GM18520 (cell line): ENCODE measurements around the gene SGK2.
A peak's percentile ranks its signal among the peaks of the same experiment; 100 is the strongest.

Experiments
- ATAC-seq: cut with Tn5 transposase; IDR thresholded peaks from one replicate; pipeline ENCODE4 v1.9.1; 2021; ENCODE audit not compliant: unreplicated experiment

SGK2 gene

DNA sequence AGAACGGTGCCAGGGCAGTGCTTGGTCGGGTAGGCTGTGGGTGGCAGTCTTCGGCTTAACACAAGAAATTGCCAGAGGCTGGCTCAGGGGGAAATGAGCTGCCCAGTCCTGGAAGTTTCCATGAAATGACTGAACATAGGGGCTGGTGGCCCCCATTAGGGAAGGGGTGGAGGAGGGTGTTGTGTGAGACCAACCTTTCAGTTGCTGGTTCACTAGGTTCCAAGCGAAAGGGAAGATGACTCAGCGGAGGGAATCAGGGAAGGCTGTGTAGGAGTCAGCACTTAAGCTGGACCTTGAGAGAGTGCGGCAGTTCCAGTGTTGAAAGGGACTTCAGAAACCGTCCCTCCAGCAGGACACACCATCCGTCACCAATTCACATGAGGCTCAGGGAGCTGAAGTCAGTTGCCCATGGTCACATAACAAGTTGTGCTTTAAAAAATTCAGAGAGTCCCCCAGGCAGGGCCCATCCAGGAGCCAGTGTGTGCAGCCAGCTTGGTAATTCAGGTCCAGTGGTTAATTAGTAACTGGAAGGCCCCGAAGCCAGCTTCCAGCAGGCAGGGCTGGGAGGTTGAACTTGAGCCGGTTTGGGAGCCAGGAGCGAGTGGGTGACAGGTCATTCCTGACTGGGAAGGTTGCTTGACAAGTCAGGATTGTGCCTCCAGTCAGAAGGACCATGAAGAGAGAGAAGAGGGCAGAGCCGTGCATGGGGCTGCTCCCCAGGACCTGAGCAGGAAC lies at the start of gene SGK2:
Gene SGK2, plus strand, starts transcription at position 616 of the 735 bp plus-strand sequence. CDS start 7,469 bp downstream, outside the sequence.
- ATAC-seq, result no peak

DNA sequence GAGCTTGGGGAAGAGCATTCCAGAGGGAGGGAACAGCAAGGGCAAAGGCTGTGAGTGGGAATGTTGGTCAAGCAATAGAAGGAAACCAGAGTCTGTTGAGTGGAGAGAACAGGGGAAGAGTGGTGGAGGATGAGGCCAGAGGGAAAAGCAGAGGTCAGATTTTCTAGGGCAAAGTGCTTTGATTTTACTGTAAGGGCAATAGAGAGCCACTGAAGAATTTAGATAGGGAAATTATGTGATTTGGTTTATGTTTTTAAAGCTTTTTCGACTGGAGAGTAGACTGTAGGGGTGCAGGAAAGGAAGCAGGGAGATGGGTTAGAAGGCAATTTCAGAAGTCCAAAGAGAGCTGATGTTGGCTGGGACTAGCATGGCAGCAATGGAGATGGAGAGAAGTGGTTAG lies 46.9 kb upstream of the SGK2 start:
- no peak for ATAC-seq

DNA sequence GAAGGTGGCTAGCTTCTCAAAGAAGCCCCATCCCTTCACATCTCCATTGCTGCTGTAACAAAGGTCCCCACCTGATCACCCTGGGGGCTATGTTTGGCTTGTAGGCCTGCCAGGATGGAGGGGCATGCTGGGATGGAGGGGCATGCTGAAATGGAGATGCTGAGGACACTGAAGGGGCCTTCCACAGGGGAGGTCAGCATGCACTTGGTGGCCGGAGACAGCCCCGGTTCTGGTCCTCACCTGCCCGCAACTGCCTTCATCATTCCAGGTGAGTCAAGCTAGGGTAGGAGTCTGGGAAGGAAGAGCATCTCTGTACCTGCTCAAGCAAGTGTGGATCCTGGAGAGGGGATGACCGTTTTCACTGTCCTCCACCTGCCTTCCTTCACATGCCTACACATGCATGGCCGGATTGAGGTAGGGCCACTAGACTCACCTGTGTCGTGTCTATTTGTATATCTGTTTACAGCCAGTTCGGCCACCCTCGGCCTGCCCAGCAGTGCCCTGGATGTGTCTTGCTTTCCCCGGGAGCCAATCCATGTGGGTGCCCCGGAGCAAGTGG lies 45.4 kb upstream of the SGK2 start:
- no peak for ATAC-seq

DNA sequence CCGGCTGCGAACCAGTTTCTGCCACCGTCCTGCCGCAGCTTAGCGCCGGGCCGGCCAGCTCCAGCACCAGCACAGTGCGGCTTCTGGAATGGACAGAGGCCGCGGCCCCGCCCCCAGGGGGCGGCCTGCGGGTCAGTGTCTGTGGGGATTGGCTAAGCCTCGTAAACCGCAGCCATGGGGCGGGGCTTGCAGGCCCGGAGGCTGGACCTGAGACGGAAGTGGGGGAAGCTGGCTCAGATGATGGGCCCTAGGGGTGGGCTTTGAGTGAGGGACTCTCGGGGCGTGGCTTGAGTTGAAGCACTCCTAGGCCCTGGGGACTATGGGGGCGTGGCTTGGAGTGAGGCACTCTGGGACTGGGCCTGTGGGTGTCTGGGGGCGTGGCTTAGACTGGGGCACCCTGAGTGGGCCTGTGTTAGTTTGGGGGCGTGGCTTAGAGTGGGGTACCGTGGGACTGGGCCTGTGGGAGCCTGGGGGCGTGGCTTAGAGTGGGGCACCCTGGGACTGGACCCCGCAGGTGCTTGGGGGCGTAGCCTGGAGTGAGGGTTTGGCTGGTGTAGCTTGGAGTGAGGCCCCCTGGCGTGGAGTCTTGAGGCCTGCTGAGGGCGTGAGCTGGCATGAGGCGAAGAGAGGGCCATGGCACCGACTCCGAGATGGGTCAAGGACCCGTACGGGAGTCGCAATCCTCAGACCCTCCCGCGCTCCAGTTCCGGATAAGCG lies 44.7 kb upstream of the SGK2 start:
- ATAC-seq, result peak; percentile 69

DNA sequence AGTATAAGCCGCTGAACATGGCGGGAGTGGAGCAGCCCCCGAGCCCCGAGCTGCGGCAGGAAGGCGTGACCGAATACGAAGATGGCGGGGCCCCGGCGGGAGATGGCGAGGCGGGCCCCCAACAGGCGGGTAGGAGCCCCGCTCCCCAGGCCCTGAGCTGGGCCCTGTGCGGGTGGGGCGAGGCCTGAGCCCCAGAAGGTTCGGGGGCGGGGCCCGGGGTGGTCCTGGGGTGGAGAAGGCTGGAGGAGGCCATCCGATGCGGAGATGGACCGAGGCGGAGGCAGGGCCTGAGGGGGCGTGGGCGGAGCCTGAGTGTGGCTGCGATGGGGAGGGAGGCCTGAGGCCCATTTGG lies 44.2 kb upstream of the SGK2 start:
- no peak for ATAC-seq

DNA sequence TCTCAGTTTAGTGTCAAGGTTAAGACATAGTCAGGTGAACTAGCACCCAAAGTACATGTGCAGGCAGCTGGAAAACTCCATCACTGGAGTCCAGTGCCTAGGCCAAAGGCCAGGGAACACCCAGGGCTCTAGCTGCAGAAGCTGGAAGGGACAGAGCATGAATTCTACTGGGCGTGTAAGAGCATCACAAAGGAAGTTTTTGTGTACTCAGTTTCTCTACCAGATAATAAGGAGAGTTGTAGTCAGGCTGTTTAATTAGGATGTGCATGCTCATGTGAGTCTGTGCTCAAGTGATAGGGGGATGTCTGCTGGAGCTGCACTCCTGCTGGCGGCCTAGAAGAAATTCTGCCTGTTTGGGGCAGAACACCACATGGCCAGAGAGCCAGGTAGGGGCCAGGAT lies 43.2 kb upstream of the SGK2 start:
- no peak for ATAC-seq

DNA sequence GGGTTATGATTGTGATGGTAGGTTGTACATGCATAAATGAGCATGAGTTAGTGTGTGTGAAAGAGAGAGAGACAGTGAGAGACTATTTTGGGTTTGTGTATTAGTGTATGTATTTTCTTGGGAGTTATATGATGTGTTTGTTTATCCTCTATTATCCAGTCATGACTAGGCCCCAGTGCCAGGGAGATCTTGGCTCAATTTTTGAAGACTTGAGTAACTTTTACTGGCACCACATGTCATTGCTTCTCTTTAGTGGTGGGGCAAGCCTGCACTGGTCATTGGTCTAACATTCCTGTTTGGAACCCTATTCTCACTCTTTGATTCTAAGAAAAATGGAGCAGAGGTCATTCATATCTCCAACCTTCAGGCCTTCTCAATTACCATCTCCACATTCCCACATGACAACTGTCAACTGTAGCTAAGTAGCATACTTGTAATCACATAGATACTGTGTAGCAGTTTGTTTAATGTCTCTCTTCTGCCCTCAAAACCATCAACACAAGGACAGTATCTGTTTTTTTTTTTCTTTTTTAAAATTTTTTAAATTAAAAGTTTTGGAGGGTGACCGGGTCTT lies 42.5 kb upstream of the SGK2 start:
- no peak for ATAC-seq

DNA sequence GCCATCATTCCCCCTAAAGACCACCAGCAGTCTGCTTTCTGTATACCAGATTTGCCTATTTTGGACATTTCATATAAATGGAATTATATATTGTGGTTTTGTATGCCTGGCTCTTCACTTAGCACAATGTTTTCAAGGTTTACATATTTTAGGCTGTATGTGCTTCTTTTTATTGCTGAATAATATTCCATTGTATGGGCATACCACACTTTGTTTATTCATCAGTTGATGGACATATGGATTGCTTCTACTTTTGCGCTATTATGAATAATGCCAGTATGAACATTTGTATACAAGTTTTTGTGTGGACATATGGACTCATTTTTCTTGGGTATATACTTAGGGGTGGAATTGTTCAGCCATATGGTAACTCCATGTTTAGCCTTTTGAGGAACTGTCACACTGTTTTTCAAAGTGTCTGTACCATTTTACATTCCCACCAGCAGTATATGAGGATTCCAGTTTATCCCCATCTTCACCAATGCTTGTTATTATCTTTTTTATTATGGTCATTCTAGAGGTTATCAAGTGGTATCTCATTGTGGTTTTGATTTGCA lies 38.7 kb upstream of the SGK2 start:
- no peak for ATAC-seq

DNA sequence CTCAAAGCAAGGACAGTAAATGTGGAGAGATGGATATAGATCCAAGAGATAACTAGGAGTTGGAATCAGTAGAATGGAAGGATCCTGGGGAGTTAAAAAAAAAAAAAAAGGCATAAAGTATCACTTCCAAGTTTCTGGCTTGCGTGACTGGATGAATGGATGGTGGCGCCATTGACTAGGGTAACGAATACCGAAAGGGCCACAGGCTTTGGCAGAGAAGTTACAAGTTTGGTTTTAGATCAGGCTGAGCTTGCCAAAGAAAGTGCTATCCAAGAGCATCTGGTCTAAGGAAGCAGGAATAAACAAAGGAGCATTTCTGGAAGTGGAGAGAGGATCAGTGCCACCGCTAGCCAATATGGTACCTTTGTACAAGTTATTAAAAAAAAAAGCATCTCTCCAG lies 33.8 kb upstream of the SGK2 start:
- no peak for ATAC-seq

DNA sequence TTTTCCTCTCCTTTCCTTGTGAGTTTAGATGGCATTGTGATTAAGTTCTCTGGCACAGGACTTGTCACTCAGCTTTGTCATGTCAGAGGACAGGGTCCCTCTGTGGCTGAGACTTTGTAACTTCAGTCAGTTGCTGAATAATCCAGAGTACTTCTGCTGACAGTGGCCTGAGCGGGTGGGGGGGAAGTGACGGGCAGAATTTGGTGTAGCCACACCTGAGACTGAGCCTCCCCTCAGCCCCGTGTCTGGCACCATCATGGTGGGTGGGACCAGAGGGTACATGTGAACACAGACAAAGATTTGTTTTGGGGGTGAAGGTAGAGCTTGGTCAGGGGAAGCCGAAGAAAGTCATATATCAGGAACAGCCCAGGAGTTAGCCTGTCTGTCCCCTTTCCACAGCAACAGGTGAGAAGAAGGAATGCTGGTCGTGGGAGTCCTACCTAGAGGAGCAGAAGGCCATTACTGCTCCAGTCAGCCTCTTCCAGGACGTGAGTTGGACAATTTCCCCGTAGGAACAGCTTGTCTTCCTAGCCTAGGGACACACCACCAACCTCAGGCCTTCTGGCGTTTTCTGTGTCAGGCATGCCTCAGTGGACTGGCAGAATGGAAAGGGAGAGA lies 30.5 kb upstream of the SGK2 start:
- ATAC-seq, result no peak

DNA sequence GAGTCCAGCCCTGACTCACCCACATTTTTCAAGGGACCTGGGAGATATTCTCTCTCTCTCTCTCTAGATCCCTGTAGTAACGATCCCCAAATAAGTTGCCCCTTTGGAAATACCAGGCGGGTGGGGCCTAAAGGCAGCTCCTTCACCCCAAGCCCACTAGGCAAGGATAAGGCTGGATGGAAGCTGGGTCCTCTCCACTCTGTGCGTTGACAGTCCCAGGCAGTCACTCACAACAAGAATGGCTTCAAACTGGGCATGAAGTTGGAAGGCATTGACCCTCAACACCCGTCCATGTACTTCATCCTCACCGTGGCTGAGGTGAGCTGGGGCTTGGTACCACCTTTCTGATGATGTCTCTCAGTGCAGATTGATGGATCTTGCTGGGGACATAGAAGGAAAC lies 29.8 kb upstream of the SGK2 start:
- ATAC-seq, result no peak

DNA sequence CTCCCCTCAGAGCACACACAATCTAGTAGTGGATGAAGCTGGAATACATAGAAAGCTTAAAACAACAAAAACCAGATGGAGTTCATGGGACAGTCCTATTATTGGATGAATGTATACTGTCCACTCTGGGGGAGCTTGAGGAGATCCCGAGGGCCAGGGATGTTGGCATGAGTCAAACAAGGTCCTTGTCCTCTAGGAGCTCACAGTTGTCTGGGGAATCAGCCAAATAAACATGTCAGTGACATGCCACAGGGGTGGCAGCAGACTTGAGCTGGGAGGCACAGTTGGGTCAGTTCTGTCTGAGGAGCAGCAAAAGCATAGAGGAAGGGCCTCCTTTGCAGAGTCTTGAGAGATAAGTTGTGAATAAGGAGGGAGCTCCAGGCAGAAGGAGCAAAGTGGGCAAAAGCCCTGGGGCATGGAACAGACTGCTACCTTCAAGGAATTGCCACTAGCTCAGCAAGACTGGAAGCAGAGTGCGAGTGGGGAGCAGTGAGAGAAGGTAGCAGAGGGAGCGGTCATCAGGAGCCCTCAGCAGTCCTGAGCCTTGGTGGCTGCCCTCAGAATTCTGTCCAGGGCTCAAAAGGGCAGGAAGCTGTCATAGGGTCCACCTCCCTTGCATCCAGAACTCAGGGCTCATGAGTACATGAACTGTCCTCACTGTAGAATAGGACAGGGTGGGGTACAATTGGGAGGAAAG lies 29.2 kb upstream of the SGK2 start:
- no peak for ATAC-seq

DNA sequence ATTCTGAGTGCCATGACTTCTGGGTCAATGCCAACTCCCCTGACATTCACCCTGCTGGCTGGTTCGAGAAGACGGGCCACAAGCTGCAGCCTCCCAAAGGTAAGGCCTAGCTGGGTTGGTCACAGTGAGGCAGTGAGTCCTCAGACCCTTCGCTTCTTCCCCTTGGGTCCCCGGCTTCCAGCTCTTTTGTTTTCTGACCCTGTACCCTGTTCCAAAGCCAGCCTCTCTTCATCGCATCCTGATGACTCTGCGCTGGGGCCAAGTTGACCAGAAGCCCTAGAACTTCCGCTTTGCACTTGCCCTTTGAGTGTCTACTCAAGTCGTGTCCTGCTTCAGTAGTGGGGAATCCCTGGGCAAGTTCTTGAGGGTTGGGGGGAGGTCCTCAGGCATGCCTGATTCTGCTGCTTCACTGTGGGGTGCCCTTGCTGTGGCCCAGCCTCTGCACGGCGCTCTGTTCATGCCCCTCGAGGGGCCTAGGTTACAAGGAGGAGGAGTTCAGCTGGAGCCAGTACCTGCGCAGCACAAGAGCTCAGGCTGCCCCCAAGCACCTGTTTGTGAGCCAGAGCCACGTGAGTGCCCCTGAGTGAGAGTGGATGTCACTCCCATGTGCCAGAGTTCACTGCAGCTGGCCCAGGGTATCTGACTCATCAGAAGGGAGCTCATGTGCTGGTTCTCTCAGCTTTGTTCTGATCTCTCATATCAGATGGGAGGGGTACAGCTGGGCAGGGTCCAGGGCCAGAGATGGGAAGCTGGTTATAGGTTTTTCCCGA lies 28.3 kb upstream of the SGK2 start:
- ATAC-seq, result no peak

DNA sequence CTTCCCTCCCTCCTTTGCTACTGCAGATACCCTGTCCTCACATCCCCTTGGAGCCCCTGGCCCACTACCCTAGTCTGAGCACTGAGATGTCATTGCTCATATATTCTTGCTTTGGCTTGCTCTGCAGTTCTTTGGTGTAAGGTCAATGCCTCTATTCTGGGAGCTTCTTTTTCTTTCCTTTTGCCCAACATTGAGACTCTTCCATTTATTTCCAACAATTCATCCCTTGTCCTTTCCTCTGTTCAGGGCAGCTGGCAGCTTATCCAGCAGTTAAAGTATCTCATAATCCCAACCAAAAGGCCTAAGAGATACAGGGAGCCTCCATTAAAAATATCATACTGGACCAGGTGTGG lies 27.8 kb upstream of the SGK2 start:
- no peak for ATAC-seq

DNA sequence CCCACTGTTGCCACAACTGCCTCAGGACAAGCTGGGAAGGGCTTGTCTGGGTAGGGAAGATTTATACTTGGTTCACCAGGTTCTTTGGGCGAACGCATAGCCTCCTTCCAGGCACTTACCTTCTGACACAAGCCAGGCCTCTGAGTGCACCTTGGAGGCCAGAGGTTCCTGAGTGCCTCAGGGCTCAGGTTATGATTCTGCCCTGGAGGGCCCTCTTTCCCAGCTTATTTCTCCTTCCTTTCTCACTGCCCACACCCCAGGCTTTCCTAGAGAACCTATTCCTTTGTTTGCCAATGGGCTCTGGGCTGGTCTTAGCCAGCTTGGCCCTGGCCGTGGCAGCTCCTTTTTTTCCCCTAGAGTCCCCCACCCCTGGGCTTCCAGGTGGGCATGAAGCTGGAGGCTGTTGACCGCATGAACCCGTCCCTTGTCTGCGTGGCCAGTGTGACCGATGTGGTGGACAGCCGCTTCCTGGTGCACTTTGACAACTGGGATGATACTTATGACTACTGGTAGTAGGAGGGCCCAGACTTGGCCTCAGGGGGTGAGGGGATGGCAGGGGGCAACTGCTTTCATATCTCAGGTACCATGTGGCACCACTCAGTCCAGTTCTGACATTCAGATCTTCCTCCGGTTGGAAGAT lies 26.3 kb upstream of the SGK2 start:
- ATAC-seq, result no peak

DNA sequence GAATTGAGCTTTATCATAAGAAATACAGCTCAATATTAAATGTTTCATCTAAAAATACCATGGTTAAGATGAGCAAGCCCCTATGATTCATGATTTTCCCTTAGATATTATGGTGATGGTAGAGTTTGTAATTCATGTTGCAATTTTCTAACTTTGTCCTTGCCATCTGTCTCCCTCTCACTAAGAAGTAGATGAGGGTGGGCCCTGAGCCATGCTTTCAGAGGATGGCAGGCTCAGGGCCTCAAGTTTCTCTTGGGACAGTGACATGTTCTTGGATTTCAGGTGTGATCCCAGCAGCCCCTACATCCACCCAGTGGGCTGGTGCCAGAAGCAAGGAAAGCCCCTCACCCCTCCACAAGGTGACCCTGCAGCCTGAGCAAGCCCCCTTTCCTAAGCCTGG lies 25.8 kb upstream of the SGK2 start:
- ATAC-seq, result no peak

DNA sequence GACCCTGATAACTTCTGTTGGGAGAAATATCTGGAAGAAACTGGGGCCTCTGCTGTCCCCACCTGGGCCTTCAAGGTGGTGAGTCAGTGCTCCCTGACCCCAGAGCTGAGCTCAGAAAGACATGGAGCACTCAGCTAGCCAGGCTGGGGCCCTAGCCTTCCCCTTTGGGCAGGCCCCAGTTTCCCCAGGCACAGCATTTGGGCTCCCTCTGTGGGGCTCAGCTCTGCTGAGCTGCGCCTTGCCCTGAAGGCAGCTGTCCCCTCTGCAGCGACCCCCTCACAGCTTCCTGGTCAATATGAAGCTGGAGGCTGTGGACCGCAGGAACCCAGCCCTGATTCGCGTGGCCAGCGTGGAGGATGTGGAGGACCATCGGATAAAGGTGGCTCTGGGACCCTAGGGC lies 24.8 kb upstream of the SGK2 start:
- ATAC-seq, result no peak

DNA sequence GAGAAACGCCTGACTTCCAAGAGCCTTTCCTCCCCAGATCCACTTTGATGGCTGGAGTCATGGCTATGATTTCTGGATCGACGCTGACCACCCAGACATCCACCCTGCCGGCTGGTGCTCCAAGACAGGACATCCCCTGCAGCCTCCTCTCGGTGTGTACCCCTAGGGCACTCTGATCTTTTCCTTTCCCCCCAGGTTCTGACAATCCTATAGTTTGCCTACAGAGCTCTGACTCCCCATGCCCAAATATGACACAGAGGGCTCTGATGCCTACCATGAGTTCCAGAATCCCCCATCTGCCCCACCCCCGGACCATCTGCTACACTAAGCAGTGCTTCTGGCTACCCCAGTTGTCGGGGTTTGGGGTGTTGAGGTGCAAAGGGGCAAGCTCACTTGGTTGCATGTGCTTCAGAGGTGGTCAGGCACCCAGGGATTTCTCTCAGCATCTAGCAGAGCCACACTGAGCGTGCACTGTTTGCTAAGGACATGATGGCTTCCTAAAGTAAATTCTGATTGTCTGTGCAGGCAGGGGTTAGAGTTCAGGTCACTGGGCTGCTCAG lies 24.0 kb upstream of the SGK2 start:
- no peak for ATAC-seq

DNA sequence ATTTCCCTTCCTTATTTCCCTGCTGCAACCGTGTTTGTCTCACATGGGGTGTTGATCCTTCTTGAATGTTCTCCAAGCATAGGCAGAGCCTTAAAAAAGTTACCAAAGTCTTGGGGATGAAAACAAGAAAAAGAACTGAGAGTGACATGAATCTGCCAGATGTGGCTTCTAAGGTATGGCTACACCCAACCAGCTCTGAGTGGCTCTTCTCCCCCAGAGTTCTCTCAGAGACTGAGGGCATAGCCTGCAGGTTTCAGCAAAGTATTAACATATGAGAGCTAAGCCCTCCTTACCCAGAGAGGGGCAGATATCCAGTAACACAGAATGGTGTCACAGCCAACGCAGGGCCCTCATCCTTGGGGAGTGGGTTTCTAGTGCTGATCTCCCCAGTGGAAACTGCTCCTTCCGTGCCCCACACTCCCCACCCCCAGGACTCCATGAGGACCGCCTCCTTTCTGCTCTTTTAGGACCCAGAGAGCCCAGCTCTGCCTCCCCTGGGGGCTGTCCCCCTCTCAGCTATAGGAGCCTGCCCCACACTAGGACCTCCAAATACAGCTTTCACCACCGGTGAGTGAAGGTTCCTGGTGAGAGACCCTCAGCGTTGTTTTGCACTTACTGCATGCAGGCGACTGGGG lies 23.3 kb upstream of the SGK2 start:
- no peak for ATAC-seq
